Fibroblast of skin of left quadriceps (primary cell): ENCODE measurements around the gene PLAAT3.
"Not testable (repeated sequence)": the region's sequence is repeated elsewhere in the genome, so short reads cannot be mapped to it uniquely, and the experiment has no call there.

Source experiments
- DNase-seq, 2 experiments: peaks; one replicate each; pipeline ENCODE4 v3.0.0-alpha.2; 2013; ENCODE audit warnings: low read depth in 2 of 2

The PLAAT3 gene

DNA sequence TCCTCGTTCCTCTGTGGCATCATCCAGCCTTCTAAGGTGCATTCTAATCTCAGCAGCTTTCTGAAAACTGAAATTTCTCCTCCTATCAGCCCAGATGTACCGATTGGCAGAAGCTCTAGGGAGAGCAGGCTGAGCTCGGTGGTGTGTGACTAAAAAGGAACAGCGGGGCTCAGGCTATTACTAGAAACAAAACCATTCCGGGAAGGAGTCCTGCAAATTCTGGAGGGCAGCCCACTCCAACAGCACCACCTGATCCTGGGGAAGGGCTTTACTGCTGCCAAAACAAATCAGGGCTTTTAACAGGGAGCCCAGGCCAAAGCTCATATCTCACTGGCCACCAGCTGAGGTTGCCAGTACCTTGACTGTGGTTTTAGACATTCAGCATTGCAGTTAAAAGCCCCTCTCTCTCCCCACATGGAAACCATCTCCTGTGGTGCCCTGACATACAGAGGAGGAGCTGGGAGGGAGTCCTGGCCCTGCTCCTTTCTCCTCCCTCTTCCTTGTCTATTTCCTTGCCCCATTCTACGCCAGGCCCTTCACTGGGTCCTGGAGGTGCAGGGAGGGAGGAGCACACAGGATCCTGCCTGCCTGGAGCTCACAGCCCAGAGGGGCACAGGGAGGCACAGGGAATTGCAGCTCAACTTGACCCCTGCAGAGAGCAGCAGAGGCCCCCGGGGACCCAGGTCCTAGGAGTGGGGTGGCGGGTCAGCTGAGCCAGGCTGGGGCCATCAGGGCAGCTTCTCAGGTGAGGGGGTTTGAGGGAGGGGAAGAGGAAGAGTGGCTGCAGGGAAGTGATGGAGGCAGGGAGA is 76.7 kb downstream of the PLAAT3 start:
- peak in 1 of 2 experiments; percentile 8 for DNase-seq

DNA sequence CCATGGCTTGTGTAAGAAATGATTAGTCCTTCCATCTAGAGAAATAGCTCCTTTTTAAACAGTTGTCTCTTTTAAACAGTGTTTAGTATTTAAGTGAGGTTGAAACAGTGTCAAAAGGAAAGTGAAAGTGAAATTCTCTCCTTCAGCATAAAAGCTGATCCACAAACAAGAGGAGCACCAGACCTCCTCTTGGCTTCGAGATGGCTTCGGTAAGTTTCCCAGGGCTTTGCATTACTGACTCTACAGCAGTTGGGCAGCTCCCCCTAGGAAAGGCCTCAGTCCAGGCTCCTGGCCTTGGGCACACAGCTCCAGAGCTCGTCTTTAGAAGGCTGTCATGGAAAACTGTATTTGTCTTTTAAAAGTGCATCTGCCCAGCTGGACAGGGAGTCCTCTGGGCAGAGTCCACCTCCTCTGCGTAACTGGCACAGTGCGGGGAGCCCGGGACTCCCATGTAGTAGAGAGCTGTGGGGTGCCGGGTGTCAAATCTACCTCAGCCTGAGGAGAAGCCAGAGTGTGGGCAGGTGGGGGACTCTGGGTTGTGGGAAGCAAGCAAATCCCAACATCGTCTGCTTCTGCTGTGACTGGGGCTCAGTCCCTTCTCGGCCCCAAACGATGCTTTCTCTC is 77.5 kb downstream of the PLAAT3 start, which contains the start of gene PLAAT4:
TSS of gene PLAAT4 (plus strand) at position 140 of the 624 bp plus-strand sequence. CDS start at position 201, 61 bp downstream.
- peak in 1 of 2 experiments; percentile 9 for DNase-seq

DNA sequence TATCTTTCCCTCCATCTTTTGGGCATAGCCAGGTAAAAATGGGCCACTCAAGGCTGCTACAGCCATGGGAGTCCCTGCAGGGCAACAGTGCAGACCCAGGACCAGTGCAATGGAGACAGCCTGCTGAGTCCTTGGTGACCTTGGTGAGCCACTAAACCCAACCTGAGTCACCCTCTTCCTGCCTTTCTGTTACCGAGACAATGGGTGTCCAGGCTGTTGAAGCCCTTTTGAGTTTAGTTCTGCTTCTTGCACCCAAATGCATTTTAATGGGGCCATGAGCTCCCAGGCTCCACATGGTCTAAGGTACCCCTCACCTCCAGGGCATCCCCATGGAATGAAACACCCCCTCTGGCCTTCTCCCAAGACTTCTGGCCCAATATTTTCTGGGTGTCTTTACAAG is 78.5 kb downstream of the PLAAT3 start:
- no peak for DNase-seq

DNA sequence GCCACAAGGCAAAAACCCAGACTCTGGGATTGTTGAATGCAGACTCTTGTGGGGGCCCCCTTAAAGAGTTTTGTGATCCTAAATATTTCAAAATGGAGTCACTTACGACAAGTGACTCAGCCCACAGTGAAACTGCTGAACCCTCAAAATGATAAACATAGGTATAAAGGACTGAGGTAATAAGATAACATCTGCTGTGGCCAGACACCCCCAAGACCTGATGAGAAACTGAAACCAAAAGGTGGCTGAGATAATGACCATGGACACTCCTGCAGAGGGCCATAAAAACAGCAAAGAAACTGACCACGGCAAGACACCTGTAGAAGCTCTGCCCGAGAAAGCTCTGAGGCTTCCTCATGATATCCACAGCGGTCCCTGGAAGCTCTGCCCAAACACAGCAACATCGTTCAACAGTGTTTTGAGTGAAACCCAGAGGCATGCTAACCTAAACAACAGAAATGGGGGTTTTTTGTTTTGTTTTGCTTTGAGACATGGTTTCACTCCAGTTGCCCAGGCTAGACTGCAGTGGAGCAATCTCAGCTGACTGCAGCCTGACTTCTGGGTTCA is 79.3 kb downstream of the PLAAT3 start:
- no peak for DNase-seq

DNA sequence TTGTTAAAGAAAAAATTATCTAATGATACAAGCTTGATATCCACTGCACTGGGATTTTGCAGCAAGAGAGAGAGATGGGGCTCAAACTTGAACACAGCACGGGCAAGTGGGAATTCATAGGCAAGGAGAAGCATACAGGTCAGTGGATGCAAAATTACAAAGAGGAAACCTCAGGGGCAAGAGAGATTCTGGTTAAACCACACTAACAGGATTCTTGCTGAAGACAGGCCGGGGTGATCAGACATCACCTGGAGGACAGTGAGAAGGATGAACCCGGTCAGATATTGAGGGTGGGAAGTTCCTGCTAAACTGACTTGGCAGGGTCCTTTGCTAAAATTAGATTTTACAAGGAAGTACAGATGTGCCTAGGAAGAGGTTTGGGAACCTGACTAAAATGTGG is 80.2 kb downstream of the PLAAT3 start:
- DNase-seq: no peak

GRCh38 chr11:63532799-63533475 is 81.3 kb downstream of the PLAAT3 start:
- no peak for DNase-seq

DNA sequence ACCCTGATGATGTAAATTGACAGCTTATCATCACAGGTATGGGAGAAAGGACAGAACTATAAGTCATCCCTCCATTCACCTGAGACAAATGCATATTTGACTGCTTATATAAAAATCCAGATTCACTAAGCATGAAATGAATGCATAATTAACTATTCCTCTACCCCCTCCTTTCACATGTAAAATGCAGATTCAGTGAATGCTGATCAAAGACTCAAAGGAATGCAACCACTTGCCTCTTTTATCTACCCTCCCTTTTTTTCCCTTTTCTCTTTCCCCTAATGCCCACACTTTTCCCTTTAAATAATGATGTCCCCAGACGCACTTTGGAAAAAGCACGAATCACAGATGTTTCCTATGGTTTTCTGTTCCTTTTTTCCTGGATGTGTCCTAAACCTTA is 82.1 kb downstream of the PLAAT3 start:
- no peak for DNase-seq

DNA sequence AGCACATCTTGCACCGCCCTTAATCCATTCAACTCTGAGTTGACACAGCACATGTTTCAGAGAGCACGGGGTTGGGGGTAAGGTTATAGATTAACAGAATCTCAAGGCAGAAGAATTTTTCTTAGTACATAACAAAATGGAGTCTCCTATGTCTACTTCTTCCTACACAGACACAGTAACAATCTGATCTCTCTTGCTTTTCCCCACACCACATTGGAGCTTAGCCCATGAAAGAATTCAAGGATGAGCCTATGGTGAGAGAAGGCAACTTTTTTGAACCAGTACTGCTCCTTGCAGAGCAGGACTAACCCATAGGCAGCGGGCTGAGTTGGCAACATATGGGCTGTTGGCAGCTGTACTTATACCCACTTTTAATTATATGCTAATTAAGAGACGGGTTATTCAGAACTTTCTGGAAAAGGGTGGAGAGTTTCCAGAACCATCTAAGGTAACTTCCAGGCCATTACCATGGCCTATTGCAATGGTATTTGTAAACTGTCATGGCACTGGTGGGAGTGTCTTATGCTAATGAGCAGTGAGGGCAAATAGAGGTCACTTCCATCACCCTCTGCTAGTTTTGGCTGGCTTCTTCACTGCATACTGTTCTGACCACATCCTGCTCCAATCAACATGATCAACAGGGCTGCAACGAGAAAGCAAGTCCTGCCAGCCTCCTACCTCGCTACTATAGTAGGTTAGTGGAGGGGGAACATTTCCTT is 83.0 kb downstream of the PLAAT3 start:
- DNase-seq: peak; percentile 45

DNA sequence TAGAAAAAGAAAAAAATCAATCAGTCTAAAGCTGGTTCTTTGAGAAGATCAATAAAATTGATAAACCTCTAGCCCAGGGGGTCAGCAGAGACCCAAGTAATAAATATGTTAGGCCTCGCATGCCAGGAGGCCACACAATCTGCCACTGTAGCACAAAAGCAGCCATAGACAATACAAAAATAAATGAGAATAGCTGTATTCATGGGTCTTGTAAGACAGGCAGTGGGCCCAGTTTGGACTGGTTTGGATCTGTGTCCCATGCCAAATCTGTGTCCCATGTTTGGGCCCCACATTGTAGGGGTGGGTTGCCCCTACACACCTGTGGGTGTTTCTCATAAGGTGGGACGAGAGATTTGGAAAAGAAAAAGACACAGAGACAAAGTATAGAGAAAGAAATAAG is 84.2 kb downstream of the PLAAT3 start:
- DNase-seq: no peak

DNA sequence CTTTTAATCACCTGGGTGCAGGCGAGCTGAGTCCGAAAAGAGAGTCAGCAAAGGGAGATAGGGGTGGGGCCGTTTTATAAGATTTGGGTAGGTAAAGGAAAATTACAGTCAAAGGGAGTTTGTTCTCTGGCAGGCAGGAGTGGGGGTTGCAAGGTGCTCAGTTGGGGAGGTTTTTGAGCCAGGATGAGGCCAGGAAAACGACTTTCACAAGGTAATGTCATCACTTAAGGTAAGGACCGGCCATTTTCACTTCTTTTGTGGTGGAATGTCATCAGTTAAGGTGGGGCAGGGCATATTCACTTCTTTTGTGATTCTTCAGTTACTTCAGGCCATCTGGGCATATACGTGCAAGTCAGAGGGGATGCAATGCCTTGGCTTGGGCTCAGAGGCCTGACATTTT is 84.9 kb downstream of the PLAAT3 start:
- not testable (repeated sequence) for DNase-seq

DNA sequence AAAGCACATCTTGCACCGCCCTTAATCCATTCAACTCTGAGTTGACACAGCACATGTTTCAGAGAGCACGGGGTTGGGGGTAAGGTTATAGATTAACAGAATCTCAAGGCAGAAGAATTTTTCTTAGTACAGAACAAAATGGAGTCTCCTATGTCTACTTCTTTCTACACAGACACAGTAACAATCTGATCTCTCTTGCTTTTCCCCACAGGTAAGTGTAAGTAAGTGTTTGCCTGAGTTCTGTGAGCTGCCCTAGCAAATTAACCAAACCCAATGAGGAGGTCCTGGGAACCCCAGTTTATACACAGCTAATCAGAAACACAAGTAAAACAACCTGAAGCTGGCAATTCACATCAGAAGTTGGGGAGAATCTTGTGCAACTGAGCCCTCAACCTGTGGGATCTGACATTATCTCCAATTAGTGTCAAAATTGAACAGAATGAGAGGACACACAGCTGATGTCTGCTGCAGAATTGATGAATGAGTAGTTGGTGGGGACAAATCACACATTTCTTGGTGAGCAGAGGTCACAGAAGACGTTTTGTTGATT is 85.4 kb downstream of the PLAAT3 start:
- DNase-seq: not testable (repeated sequence)

- DNase-seq: not testable (repeated sequence)
Observed at GRCh38 chr11:63528156-63528555, 86.1 kb downstream of the PLAAT3 start.

GRCh38 chr11:63527667-63528066 is 86.6 kb downstream of the PLAAT3 start:
- no peak for DNase-seq
